ENCODE data around the gene EIPR1.

Gene EIPR1

DNA sequence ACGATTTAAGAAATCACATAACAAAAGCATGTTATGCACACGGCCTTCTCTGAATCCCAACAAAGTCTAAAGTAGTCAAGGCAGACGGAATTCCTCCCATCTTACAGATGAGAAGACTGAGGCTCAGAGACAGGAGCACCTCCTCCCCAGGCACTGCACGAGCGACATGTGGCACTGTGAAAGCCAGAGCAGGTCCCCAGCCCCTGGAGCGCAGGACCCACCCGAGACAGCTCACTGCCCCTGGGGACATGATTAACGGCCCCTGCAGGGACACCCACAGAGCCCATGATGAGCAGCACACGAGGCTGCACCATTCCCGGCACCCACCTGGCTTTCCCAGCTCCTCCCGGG, 53.6 kb downstream of the EIPR1 start:
- no peak for DNase-seq (ENCODE audit: low read depth)

DNA sequence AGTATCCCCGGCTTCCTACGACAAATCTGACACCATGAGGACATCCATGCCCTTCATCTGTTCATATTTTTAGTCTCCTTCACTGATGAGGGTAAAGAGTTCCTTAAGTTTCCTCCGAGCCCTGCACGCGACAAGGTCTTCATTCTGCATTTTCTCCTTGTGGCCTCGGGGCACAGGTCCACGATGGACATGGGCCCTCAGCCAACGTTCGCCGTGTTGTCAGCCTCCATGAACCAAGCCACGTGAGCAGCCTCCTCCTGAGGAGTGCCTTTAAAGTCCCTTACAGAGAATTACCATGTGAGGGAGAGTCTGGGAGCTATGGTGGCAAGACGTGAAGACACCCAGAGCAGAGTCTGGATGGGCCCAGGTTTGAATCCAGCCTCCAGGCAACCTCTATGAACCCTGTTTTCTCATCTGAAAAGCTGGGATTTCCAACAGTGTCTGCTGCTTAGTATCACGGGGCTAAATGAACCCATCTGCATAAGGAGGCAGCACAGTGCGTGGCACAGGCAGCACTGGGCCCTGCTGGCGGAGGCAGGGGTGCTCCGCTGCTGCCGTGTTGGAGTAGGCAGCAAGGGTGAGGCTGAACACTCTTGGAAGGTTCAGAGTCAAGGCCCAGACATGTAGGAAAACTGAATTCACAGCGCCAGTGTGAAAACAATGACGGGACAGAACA, 54.1 kb downstream of the EIPR1 start:
- no peak for DNase-seq (ENCODE audit: low read depth)

DNA sequence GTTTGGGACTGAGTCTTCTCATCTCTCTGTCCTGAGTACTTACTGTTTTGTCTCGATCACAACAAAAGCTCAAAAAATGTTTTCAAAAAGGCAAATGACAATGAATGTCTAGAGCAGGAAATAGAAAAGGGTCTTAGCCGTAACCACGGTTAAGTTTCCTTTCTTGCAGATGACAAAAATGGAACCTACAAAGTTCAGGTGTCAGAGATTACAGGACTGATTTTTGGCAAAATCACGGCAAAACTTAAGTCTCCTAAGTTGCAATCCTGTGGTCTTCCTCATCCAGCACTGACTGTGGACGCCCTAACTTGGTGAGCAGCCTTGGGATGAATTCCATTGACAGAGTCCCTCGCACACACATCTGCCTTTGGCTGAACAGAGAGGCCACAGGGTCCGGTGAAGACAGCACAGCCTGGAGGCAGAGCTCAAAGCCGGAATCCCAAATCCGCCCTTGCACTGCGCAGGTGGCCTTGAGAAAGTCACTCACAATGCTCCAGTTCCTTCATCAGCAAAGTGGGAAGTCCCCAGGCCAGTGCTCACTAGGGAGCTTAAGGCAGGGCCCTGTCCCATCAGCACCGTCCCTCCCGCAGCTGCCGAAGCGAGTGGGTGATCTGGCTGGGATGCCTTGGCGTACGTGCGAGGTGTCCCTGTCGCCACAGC, 55.2 kb downstream of the EIPR1 start:
- DNase-seq (ENCODE audit: low read depth): no peak

DNA sequence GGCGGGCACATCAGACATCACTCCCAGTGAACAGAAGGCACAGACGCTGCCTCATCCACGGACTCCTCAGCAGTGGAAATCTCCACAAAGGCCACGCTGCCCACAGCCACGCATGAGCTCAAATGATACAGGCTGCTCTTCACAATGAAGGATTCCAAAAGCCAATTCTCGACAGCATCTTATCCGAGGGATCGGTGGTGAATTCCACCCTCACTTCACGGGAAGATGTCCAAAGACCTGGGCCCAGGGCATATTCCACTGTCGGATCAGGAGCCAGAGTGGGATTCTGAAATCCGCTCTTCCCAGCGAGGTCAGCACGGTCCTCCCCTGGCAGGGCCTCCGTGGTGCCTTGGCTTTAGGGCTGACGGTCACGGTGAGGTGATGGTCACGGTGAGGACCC, 55.8 kb downstream of the EIPR1 start:
- DNase-seq (ENCODE audit: low read depth): no peak

GRCh38 chr2:3320910-3321605, 56.6 kb downstream of the EIPR1 start:
- DNase-seq (ENCODE audit: low read depth): no peak

- no peak for DNase-seq (ENCODE audit: low read depth)
Measured at GRCh38 chr2:3319745-3320566, 57.7 kb downstream of the EIPR1 start.

- DNase-seq (ENCODE audit: low read depth): no peak
Measured at GRCh38 chr2:3319134-3319533, 58.5 kb downstream of the EIPR1 start.

- DNase-seq (ENCODE audit: low read depth): no peak
Measured at GRCh38 chr2:3317871-3318590, 59.6 kb downstream of the EIPR1 start.

DNA sequence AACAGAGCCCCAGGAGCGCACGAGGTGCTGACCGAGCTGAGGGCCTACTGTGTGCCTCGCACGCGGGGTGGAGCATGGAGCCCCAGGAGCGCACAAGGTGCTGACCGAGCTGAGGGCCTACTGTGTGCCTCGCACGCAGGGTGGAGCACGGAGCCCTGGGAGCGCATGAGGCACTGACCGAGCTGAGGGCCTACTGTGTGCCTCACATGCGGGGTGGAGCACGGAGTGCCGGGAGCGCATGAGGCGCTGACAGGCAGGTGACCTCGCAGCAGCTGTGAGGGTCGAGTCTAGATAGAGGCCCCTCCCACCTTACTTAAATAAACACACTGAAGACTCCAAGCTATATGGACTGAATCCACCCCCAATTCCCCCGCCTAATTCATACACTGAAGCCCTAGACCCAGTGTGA, 60.3 kb downstream of the EIPR1 start:
- DNase-seq (ENCODE audit: low read depth): no peak

DNA sequence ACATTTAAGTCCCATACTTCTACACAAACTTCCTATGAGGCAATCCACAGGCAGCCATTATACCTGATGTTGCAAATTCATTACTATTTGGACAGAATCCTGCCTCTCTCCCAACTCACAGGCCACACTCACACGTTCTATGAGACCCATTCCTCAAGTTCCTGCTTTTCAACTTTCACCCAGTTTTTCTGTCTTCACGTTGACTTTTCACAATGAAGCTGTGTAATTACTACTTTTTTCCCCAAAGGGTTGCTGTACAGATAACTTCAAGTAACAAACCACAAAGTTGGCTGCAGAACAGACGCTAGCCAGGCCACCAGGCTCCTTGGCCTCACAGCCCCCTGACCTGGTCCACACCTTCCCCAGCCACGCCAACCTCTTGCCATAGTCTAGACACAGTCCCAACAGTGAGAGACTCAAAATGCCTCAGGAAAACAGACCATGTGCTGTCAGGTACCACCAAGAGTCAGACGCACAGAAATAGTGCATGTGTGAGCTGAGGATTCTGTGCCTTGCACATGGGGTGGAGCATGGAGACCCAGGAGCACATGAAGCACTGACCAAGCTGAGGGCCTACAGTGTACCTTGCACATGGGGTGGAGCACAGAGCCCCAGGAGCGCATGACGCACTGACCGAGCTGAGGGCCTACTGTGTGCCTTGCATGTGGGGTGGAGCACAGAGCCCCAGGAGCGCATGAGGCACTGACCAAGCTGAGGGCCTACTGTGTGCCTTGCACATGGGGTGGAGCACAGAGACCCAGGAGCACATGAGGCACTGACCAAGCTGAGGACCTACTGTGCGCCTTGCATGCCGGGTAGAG, 61.0 kb downstream of the EIPR1 start:
- no peak for DNase-seq (ENCODE audit: low read depth)

DNA sequence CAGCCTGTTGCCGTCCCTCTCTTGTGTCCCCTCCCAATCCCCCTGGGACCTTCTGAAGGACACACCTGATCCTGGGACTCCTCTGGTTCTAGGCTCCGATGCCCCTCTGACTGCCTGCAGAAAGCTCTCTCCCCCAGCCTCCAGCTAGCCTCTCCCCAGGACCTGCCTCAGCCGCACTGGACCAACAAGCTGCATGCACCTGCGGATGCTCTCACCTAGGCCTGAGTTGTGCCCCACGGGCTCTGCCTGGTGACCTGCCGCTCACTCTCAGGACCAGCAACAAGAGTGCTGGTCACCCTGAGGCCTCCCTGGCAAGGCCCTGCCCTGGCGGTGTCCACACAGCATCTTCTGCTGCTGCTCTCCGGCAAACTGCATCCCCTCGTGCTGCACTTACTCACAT, 63.0 kb downstream of the EIPR1 start:
- no peak for DNase-seq (ENCODE audit: low read depth)

DNA sequence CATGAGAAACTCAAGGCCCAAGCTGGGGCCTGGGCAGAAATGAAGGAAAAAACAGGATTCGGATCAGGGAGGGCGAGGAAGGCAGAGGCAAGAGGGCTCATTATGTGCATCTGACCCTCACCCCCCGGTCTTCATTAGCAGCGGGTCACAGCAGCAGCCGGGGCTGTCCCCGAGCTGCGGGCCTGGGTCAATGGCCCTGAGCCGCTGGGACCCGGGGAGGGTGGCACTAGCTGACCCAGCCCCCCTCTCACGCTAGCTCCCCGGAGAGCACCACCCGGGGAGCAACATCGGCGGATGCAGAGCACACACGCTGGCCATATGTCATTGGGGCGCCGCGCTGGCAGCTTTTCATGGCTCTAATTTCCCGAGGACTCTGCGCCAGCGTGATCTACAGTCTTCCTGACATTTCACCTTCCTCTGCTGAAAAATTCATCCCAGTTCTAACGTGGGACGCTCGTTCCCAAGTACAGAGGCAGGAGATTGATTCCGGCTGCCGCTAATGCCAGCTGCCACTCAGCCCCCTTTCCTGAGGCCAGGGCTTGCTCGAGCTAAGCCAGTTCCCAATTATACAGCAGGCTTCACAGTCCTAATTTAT, 63.7 kb downstream of the EIPR1 start:
- no peak for DNase-seq (ENCODE audit: low read depth)

GRCh38 chr2:3312576-3313345, 64.9 kb downstream of the EIPR1 start:
- DNase-seq (ENCODE audit: low read depth): no peak

GRCh38 chr2:3311601-3312000, 66.0 kb downstream of the EIPR1 start:
- DNase-seq (ENCODE audit: low read depth): no peak

GRCh38 chr2:3309496-3310355, 67.9 kb downstream of the EIPR1 start:
- DNase-seq (ENCODE audit: low read depth): no peak

DNA sequence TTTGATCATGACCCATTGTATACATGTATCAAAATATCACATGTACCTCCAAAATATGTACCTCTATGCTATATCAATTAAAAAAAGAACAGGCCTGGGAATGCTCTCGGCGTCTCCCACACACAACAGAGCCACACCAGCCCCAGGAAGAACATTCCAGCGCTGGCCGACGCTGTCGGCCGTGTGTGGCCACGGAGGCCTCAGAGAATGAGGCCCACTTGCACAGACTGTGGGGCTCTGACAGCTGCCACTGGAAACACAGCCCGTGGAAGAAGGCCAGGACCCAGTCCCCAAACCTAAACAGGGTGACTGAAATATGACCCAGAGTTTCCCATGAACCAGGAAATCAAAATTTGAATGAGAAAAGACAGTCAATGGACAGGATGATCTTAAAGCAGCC, 69.7 kb downstream of the EIPR1 start:
- no peak for DNase-seq (ENCODE audit: low read depth)

GRCh38 chr2:3307236-3307635, 70.4 kb downstream of the EIPR1 start:
- DNase-seq (ENCODE audit: low read depth): no peak

GRCh38 chr2:3305952-3306351, 71.7 kb downstream of the EIPR1 start:
- DNase-seq (ENCODE audit: low read depth): no peak

- no peak for DNase-seq (ENCODE audit: low read depth)
Measured at GRCh38 chr2:3305431-3305830, 72.2 kb downstream of the EIPR1 start.
